NCI-H510A treated with DMSO at 0.1 percent for 48 hours (cell line): ENCODE results near the gene ALAD.
A peak's percentile ranks its signal among the peaks of the same experiment; 100 is the strongest.
"Not testable (repeated sequence)": the region's sequence is repeated elsewhere in the genome, so short reads cannot be mapped to it uniquely, and the experiment has no call there.

Experiments
- DNase-seq: peaks from one replicate; lab custom pipeline; 2025; lab: John Stamatoyannopoulos, UW

ALAD gene

DNA sequence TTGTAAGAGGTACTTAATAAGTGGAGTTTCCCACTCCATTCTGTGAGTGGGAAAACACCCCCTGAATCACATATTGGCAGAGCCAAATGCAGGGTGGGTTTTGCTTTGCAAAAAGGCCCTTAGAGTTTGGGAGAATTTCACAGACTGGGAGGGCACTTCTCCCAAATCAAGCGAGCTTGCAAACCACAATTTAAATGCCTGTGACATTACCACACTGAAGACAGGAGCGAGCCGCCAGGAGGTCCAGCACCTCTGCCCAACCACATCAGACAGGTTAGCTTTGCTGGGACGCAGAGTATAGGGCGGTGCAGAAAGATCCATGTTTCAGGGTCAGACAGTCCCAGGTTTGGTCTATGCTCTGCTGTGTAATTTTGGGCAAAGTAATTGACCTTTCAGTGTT is 2.3 kb downstream of the ALAD start:
- no peak for DNase-seq

DNA sequence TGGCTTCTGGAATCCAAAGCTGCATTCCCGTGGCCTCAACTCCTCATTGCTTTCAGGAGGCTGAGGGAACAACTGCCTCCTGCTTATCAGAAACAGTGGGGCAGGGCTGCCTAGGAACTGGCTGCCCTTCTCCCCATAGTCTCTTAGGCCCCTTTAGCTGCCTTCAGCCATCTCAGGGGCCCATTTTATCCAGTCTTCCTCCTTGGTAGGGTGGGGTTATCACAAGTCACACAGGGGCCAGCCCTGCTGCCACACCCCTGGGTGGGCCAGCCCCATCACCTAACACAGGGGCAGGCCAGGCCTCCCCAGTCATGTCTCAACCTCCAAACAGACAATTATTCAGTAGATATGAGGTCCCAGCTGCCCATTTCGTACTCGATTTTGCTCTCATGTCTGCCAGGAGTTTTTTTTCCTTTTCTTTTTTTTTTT is 3.9 kb downstream of the ALAD start:
- no peak for DNase-seq

GRCh38 chr9:113395000-113395861 is 5.9 kb downstream of the ALAD start:
- DNase-seq, result no peak

GRCh38 chr9:113393281-113393680 is 7.8 kb downstream of the ALAD start:
- no peak for DNase-seq

GRCh38 chr9:113391917-113392316 is 9.2 kb downstream of the ALAD start:
- DNase-seq, result no peak

- no peak for DNase-seq
Measured at GRCh38 chr9:113390192-113390960, 10.7 kb downstream of the ALAD start.

DNA sequence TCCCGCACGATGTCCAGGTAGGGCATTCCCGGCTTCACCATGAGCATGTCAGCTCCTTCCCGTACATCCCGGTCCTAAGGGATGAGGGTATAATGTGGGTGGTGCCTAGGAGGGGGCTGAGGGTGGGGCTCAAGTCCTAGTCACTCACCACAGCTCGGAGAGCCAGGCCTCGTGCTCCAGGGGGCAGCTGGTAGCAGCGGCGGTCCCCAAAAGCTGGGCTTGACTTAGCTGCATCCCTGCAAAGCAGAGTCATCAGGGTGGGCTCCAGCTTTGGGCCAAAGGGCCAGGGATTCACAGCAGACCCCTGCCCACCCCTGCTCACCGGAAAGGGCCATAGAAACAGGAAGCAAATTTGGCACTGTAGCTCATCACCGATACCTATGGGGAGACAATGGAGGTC is 11.6 kb downstream of the ALAD start:
- DNase-seq, result no peak

- DNase-seq, result no peak
Measured at GRCh38 chr9:113388833-113389232, 12.3 kb downstream of the ALAD start.

DNA sequence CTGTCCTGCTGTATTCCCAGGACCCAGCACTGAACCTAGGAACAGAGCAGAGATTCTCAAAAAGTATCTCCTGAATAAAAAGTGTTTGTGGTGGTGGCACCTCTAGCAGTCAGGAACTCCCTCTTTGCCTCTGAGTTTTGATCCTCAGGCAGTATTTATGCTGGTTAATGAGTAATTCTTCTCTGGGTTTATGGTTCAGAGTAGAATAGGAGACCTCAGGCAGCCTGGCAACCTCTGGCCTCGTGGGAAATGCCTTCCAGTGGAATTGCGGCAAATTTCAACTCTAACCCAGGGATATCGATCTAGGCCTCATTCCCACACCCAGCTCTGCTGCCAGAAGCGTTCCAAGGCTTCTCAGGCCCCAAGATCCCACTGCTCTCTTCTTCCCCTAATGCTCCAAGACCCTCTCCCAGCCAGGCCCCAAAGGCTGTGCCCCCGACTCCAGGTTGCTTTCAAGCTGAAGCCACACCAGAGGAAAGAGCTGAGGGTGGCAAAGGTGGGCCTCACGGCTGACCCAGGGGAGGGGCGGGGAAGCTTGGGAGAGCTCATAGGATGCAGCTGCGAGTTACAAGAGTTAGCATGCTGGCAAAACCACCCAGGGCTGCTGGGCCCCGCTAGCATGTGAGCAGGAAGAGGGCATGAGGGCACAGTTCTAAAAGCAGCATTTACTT is 13.4 kb downstream of the ALAD start:
- no peak for DNase-seq

- no peak for DNase-seq
Measured at GRCh38 chr9:113386571-113387393, 14.3 kb downstream of the ALAD start.

DNA sequence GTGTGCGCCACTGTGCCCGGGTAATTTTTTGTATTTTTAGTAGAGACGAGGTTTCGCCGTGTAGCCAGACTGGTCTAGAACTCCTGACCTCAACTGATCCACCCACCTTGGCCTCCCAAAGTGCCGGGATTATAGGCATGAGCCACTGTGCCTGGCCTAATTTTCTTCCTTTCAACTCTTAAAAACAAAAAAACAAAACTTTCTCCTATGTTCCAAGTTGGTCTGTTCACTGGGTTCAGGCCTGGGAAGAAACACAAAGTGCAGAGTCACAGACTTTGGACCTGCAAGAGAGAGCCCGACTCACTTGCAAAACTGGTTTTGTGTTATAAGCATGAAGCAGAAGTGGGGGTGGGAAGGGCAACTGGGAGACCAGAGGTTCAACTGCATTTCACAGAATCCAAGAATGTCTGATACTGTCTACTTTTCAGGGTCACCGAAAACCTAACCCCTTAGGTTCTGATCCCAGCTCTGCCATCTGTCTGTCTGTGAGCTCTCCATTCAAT is 19.1 kb downstream of the ALAD start:
- peak; percentile 16 for DNase-seq

GRCh38 chr9:113381441-113381840 is 19.6 kb downstream of the ALAD start:
- not testable (repeated sequence) for DNase-seq

DNA sequence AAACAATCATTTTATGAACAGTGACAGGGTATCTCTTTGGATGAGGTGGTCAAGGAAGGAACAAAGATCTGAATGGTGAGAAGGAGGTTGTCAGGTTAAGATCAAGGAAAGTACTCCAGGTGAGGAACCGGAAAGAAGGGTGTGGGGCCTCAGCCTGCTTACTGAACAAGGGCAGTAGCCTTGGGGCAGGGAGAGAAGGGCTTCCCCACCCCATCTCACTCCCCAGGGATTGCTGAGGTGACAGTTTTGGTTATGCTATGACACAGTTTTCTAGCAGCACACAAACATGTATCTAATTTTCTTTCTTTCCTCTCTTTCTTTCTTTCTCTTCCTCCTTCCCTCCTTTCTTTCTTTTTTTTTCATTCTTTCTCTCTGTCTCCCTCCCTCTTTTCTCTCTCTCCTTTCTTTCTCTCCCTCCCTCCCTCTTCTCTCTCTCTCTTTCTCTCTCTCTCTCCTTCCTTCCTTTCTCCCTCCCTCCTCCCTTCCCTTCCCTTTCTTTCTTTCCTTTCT is 20.2 kb downstream of the ALAD start:
- peak; percentile 5 for DNase-seq

- DNase-seq, result not testable (repeated sequence)
Measured at GRCh38 chr9:113379829-113380210, 21.3 kb downstream of the ALAD start.

DNA sequence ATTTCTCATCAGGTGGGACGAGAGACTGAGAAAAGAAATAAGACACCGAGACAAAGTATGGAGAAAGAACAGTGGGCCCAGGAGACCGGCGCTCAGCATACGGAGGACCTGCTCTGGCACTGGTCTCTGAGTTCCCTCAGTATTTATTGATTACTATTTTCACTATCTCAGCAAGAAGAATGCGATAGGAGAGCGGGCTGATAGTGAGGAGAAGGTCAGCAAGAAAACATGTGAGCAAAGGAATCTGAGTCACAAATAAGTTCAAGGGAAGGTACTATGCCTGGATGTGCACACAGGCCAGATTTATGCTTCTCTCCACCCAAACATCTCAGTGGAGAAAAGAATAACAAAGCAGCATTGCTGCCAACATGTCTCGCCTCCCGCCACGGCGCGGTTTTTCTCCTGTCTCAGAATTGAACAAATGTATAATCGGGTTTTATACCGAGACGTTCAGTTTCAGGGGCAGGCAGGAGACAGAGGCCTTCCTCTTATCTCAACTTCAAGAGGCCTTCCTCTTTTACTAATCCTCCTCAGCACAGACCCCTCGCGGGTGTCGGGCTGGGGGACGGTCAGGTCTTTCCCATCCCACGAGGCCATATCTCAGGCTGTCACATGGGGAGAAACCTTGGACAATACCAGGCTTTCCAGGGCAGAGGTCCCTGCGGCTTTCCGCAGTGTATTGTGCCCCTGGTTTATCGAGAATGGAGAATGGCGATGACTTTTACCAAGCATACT is 21.8 kb downstream of the ALAD start:
- DNase-seq, result not testable (repeated sequence)

- DNase-seq, result peak; percentile 87
Measured at GRCh38 chr9:113376634-113377567, 24.2 kb downstream of the ALAD start, which contains the start of gene HDHD3. TSS of gene HDHD3 (minus strand) at chr9:113376986. CDS start at chr9:113374354, 2,632 bp downstream.

DNA sequence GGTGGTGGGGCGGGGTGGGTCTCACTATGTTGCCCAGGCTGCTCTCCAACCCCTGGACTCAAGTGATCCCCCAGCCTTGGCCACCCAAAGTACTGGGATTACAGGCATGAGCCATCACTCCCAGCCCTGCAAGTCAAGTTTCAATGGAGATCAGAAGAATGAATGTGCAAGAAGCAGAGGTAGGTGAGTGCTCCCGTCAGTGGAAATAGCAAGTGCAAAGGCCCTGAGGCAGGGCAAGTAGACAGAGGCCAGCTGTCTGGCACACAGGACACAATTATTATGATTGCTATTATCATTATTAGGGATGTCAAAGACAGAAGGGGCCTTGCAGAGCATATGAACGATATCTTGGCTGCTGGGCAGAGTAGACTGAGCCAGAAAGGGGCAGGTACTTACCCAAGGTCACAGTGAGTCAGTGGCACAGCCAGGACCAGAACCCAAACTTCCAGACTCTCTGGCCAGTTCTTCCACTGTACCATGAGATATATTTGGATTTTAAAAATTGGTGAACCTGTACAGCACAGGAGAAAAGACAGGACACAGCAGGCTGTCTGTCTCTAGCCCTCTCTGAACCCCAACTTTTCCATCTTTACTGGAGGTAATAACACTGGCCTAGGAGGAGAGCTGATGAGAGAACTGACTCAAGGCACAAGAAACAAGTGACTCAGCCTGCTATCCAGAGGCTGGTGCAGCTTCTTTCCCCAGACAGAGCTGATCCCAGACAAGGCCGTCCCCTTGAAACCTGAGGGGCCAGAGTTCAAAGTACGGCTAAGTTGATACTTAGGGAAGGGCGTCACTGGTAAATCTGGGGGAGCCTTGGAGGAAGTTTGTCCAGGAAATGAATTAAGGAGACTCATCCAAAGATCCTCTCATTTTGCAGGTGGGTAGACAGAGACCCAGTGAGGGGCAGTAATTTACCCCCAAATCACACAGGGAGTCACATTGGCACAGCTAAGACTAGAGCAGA is 25.7 kb downstream of the ALAD start:
- DNase-seq, result no peak
